SK-N-SH (cell line): ENCODE measurements around the gene VIM.
A peak's percentile ranks its signal among the peaks of the same experiment; 100 is the strongest.

ENCODE experiments used
- CTCF ChIP-seq: fragments of 200-600 bp; sonication (generic); IDR thresholded peaks from 2 replicates; pipeline ENCODE4 v1.6.1; 2017; ENCODE audit warnings: antibody characterized with exemption, mild to moderate bottlenecking, moderate library complexity
- EP300 ChIP-seq, 2 experiments: IDR thresholded peaks; 2 replicates each; pipeline versions ENCODE4 v1.4.0 to v1.6.1; 2012; ENCODE audit warnings: borderline replicate concordance in 1 of 2, low read depth in 1 of 2, low read length in 1 of 2
- FOSL2 ChIP-seq: IDR thresholded peaks from 2 replicates; pipeline ENCODE4 v1.4.0; 2012; ENCODE audit warnings: low read depth, mild to moderate bottlenecking, moderate library complexity, borderline replicate concordance
- FOXJ3 ChIP-seq: sonication (generic); formaldehyde crosslinking; IDR thresholded peaks from 2 replicates; pipeline ENCODE4 v1.5.1; 2020; ENCODE audit warnings: mild to moderate bottlenecking, missing genetic modification reagents
- FOXM1 ChIP-seq: IDR thresholded peaks from 2 replicates; pipeline ENCODE4 v1.4.0; 2012; ENCODE audit warnings: low read depth, mild to moderate bottlenecking
- MAX ChIP-seq: IDR thresholded peaks from 2 replicates; pipeline ENCODE4 v1.4.0; 2012; ENCODE audit warnings: low read depth
- MEF2A ChIP-seq: IDR thresholded peaks from 2 replicates; pipeline ENCODE4 v1.4.0; 2012; ENCODE audit warnings: low read depth, borderline replicate concordance
- POLR2AphosphoS5 ChIP-seq: IDR thresholded peaks from 2 replicates; pipeline ENCODE4 v1.6.1; 2012; ENCODE audit warnings: low read depth, low read length
- RFX5 ChIP-seq: IDR thresholded peaks from 2 replicates; pipeline ENCODE4 v1.6.1; 2012; ENCODE audit warnings: mild to moderate bottlenecking, improper control_type of control experiment, low read length
- YY1 ChIP-seq: IDR thresholded peaks from 2 replicates; pipeline ENCODE4 v1.4.0; 2012; ENCODE audit warnings: low read depth, mild to moderate bottlenecking

- no peak for TF ChIP-seq FOXJ3 (CRISPR knock-in tag)
- no peak for TF ChIP-seq CTCF
- TF ChIP-seq YY1 = no peak
- TF ChIP-seq MEF2A = no peak
- no peak for TF ChIP-seq POLR2AphosphoS5
- no peak for TF ChIP-seq MAX
- TF ChIP-seq RFX5 = no peak
- no peak for TF ChIP-seq FOXM1
- peak; percentile 28; the same call in 1 of the 2 replicates for TF ChIP-seq FOSL2
- TF ChIP-seq EP300 (IDR thresholded peaks at IDR 0.05; ENCODE audit: borderline replicate concordance in 1 of 2, low read depth in 1 of 2, low read length in 1 of 2) = no peak
Measured at GRCh38 chr10:17219024-17219423, 9.0 kb upstream of the VIM start.
